CD4-positive, alpha-beta T cell treated with Interleukin-1 beta for 1 hour (primary cell): Measurements from ENCODE around the gene SSBP1.
"Not testable (repeated sequence)": the region's sequence is repeated elsewhere in the genome, so short reads cannot be mapped to it uniquely, and the experiment has no call there.

ENCODE experiments used
- DNase-seq, 2 donors: peaks; one replicate each; pipeline ENCODE4 v3.0.0-alpha.2; 2020 to 2022

SSBP1 gene, protein sequence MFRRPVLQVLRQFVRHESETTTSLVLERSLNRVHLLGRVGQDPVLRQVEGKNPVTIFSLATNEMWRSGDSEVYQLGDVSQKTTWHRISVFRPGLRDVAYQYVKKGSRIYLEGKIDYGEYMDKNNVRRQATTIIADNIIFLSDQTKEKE

DNA sequence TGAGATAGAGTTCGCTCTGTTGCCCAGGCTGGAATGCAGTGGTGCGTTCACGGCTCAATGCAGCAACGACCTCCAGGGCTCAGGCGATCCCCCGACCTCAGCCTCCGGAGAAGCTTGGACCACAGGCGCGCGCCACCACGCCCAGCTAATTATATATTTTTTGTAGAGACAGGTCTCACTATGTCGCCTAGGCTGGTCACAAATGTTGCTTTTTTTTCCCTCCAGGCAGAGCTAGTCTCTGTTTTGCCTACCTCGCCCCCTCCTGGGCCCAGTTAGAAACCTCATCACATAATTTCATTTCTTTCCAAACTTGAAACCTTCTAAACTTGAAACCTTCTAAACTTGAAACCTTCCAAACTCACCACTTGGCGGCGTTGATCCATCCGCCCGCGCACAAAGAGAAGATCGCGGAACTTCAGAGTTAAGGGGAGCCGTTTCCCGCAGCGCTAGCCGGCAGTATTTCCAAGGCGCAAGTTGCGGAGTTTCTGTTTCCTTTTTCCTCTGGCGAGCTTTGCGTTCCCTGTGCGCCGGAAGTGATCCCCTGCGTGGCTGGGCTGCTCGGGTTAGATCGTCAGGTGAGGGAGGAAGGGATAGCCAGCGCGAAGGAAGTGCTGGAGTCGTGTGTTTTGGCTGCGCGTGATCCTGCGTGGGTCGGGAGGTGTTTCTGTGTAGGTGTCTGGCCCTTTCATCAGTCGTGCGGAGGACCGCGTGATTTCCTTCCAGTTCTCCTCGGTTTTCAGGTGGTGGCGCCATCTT is at the start of gene SSBP1:
SSBP1 (plus strand) TSS at position 523 of the 756 bp plus-strand sequence. CDS start 809 bp downstream, outside the sequence.
- peak; percentile 92 to 93 for DNase-seq

DNA sequence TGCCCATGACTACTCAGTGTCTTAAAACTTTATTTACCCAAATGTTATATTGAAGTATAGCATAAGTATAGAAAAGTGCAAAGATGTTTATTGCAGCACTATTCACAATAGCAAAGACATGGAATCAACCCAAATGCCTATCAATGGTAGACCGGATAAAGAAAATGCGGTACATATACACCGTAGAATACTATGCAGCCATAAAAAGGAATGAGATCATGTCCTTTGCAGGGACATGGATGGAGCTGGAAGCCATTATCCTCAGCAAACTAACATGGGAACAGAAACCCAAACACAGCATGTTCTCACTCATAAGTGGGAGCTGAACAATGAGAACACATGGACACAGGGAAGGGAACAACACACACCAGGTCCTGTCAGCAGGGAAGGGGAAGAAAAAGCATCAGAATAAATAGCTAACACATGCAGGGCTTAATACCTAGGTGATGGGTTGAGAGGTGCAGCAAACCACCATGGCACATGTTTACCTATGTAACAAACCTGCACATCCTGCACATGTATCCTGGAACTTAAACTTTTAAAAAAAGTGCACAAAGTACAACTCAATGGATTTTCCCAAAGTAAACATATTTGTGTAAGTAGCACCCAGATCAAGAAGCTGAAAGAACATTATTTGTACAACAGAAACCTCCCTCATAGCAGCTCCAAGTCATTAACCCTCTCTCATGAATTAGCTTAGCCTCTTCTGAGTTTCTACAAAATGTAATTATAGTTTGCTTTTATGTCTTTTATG is 48.9 kb upstream of the SSBP1 start:
- not testable (repeated sequence) for DNase-seq

DNA sequence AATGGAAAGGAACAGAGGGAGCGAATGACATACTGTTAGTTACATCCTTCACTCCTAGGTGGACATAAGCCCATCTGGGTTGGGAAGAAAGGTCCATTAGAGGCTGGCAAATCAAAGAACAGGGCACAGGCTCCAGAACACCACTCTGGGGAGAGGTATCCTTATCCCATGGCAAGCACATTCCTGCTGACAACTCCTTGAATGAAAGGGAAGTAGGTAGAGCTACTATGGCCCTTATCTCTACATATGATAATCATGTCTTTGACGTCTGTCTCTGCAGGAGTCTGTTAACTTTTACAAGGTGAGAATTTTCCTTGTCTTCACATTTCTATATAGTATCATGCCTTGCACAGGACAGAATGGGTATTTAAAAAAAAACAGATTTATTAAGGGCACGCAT is 46.6 kb upstream of the SSBP1 start:
- DNase-seq: no peak

DNA sequence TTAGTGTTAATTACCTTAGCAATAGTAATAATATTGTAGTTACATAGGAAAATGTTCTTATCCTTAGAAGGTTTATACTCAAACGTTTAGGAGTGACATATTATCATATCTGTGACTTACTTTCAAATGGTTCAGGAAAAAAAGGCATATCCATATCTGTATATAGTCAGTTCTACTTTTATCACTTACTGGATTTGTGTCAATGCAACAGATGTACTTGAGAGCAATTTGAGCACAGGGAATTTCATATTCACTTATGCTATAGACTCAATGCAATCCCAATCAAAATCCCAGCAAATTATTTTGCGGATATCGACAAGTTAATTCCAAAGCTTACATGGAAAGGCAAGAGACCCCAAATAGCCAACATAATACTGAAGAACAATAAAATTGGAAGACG is 46.2 kb upstream of the SSBP1 start:
- DNase-seq: no peak

DNA sequence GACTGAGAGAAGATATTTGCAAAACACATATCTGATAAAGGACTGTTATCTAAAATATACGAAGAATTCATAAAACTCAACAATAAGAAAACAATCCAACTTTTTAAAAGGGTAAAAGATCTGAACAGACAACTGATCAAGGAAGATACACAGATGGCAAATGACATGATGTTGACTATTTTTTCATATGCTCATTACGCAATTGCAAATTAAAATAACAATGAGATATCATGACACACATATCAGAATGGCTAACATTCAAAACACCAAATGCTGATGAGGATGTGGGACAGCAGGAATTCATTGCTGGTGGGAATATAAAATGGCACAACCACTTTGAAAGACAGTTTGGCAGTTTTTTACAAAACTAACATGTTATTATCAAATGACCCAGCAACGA is 45.1 kb upstream of the SSBP1 start:
- no peak for DNase-seq

DNA sequence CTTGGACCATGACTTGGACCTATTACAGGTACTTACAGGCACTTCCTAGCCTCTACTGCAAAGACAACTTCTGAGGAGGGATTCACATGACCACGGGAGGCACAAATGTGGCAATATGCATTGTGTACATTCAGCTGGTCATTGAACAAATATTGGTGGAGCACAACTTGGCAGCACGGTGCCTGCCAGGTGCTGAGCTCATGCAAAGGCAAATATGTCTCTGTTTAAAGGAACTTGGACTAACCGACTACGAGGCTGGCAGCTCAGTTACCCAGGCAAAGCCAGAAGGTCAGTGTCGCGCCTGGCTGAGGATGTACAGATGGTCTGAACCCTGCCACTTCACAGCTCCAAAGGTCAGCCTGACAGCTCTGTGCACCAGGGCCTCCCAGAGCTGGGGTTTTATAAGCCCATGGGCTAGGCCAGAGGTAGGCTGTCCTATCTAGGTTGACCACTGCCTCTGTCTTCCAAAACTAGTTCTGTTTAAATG is 42.3 kb upstream of the SSBP1 start:
- DNase-seq: no peak

DNA sequence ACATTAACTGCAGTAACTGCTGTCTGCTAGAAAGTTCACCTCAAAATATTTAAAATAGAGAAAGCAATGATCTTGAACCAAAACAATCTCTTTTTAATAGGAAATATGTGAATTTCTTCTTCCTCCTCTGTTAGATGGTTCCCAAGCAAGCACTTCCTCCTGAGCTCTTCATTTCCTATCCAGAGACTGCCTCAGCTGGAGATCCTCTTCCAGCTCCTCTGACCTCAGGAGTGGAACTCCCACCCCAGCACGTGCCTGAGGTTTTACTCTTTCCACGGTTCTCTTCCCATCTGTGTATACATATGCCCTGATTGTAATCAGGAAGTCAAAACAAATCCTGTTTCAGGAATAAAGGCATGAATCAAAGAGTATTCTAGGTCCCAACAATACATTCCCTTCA is 41.8 kb upstream of the SSBP1 start:
- no peak for DNase-seq

DNA sequence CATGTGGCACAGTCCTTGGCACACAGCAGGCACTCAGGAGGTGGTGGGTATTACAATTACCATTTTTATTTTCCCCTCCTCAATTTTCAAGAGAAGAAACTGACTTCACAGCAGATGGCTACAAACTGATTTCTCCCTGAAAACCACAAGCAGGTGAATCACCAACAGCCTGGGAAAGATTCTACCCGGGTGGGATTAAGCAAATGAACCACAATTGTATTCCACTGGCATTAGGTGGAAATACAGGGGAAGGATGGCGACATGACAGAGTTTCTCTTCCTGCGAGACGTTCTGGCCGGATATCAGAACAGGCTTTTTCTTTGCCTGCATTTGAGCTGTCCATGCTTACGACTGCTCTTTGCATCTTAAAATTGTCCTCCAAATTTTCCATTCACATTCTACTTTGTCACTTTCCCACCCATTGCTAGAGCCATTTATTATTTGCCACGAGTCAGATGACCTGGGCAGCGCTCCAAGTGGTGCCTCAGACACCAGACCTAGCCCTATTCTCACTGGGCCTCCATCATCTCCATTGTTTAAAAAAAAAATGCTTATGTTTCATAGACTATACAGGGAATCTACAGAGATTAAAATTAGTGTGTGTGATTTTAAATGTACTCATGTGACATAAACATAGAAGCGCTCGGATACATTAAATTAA is 40.8 kb upstream of the SSBP1 start:
- no peak for DNase-seq

DNA sequence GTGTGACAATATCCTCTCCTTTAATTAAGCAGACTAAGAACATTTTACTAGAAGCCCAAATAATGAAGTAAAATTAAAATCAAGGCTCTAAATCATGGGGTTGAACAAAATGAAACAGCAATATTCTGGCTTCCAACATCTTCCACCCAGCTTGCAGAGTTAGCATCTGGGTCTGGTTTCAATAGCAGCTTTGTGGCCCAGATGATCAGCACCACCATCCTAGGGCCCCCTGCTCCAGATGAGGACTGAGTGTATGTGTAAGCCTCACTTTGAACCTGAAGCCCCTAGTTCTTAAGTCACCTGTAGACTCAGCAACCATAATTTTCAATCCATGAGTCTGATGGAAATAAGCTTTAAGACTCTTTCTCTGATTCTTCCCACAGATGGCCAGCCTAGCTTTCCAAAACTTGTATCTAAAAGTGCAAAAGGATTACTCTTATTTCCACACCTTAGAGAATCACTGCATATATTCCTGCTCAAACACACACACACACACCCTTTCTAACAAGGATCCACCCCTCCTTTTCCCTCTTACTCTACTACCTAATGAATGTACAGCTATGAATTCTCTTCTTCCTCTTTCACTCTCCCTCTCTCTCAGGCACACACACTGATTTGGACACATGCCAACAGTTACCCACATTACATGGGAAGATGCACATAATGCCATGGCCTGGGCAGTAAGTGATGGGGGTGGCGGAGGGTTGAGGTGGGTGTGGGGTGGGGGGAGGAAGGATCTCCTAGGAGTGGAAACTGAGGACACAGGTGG is 39.7 kb upstream of the SSBP1 start:
- no peak for DNase-seq

DNA sequence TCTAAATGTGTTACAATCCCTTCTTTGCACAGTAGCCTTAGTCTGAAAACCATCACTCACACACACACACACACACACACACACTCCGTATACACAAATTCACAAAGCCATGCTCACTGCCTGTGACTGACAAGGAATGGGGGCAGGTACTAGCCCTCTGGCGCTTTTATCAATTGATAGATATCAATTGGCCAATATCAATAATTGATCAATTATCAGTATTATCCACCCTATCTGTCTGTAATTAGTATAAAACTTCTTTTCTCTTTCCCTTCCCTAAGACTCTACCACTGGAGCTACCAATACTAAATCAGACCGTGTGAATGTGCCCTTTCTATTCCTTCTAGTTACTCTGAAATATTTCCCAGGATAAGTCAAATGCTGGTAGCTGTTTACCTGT is 38.3 kb upstream of the SSBP1 start:
- DNase-seq: no peak

DNA sequence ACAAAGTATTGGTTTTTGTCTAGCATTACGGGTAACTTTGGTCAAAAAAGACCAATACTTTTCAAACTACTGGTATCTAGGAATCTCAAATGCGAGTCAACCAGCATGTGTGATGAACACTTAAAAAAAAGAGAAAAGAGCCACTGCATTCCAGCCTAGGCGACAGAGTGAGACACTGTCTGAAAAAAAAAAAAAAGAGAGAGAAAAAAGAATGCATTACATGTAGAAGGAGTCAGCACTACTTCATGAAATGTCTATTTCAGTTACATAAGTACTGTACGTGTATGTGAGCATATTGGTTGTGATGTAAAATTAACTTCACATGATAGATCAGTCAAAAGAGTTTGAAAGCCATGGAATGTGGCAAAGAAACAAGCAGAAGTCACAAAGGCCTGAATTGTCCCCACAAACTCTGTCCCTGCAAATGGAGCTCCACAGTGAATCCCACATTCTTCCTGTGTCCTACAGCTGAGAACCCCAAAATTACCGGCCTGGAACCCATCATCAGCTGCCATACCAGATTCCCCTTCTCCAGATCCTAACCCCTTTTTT is 37.8 kb upstream of the SSBP1 start:
- DNase-seq: no peak

DNA sequence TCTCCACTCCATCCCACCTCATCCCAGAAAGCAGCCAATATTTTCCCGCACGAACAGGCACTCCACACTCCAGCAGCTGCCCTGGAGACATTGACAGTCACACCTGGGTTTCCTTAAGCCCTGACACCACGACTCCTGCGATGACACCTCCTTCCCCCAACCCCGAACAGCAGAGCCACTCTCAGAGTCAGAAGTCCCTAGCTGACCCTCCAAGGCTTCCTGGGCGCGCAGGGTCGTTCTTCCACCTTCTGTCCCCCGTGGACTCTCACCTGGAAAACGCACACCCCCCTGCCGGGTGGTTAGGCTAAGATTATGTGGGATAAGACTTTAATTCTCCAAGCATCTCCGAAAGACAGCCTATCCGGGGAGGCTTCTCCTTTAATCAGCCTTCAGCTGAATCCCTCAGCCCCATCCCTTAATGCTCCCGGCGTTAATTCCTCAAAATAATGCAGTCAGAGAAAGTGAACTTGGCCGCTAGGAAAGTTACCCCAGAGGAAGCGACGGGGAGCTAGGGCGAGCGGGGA is 37.2 kb upstream of the SSBP1 start:
- peak in 1 of 2 donors; percentile 12 for DNase-seq

DNA sequence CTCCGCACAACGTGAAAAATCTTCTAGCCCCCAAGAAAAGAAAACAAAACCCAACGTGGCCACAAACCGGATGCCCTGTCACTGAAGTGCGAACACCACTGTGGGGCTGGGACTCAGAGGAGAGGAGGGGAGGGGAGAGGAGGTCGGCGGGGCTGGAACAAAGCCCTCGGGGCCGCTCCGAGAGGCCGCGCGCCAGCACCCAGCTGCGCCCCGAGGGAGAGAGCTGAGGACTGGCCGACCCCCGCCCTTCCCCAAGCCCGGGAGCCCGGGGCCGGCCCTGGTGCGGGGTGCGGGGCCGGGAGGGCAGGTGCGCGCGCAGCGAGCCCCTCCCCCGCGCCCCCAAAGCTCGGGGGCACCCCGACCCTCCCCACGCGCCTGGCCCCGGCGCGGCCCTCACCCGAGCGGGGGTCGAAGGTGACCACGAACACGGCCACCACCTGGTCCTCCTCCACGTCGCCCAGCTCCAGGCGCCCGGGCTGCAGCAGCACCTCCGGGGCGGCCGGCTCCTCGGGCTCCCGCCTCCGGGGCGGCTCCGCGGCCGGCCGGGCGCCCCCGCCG is 36.6 kb upstream of the SSBP1 start:
- peak; percentile 78 to 79 for DNase-seq

DNA sequence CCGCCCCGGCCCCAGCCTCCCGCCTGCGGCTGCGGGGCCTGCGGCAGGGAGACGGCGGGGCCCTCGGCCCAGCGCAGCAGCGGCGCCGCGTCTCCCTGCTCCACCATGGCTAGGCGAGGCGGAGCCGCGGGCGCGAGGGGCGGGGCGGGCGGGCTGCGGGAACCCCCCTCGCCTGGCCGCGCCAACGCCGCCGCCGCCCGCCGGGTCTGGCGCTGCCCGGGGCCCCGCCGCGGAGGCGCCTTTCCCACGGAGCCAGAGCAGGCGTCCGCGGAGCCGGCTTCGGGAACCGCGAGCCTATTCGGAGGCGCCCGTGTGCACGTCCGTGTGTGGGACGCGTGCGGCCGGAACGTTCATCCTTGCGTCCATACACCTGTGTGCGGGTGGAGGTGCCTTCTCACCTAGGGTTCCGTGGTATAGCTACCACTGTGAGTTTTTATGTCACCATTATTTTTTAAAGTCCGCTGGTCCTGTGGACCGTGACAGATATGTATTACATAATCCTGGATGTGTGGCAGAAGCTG is 36.1 kb upstream of the SSBP1 start, which contains the start of gene DENND11:
DENND11 (minus strand) TSS at position 120 of the 521 bp plus-strand sequence; CDS start at position 107, 13 bp downstream.
- peak; percentile 57 to 60 for DNase-seq

DNA sequence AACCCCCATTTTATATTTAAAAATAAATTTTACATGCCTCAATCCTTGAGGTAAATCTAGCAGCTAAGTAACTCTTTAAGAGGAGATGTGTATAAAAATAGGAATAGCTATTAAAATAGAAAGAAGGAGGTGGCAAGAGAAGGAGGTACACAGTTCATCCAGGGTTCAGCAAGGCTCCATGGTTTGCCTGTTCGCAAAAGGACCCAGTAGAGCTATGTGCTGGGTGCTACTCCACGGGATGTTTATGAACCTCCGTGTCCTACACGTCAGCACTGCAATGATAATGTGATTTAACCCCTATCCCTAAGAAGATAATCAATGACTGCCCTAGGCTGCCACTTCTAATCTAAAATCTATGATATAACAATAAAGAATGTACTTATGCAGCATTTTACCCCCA is 35.3 kb upstream of the SSBP1 start:
- no peak for DNase-seq

DNA sequence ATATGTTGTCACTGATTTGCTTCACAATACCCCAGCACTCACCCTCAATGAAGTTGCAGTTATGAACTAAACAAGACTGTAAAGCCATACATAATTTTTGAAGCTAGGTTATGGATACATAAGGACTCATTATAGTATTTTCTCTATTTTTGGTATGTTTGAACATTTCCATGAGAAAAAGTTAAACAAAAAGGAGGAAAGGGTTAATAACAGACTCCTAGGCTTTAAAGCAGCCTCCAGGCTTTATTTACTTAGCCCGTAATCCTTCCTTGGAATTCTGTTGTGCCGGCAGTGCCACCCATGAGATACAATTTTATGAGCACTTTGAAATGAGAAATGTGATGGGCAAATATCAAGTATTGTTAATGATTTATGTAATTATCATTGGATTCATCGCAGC is 34.0 kb upstream of the SSBP1 start:
- no peak for DNase-seq

DNA sequence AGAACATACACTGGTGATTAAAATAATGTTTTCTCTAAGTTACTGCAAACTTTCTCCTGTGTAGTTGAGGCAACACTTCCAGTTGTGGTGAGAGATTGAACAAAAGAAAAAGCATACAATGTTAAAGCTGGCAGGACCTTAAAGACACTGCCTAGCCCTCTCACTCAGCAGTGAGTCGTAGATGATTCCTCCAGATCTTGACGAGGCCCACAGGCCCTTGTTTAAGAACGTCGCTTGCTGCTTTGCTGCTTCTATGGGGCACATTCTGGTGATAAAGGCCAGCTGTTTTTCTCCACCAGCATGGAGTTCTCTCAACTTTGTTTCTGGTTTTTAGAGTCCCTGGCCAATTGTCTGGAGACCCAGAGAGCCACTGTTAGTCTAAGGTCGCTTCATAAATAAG is 33.4 kb upstream of the SSBP1 start:
- no peak for DNase-seq

DNA sequence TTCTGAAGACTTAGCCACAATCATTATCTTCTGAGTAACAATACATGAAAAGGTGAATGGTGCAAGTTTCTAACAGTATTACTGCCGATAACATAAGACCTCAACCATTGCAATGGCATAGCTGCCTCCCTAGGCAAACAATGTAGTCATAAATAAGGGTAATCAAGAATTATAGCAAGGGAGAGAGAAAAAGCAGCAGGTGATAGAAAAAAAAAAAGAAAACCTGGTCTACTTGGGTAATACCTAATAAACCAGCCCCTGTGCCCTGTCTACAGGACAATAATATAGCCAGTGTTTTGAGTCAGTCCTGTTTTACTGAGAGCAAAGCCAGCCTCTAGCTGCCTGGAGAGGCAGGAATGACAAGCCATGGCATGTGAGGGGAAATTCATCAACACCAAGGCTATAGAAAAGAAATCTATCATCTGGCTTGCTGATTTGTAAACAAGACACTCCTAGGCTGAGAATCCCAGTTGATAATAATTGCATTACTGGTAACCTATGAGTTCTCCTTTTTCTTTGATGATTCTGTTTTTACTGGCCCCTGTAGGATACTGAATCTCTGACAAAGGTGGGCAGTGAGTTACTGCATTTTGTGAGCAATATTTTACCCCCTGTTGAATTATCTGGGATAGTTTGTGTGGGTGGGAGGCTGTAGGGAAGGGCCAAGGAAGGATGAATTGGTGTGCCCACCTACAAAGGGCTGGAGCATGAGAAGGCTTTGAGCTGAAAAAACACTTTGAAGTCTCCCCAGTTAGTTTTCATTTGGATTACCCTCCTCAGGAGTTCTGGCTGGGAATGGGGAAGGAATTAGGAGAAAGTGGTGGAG is 31.7 kb upstream of the SSBP1 start:
- no peak for DNase-seq

DNA sequence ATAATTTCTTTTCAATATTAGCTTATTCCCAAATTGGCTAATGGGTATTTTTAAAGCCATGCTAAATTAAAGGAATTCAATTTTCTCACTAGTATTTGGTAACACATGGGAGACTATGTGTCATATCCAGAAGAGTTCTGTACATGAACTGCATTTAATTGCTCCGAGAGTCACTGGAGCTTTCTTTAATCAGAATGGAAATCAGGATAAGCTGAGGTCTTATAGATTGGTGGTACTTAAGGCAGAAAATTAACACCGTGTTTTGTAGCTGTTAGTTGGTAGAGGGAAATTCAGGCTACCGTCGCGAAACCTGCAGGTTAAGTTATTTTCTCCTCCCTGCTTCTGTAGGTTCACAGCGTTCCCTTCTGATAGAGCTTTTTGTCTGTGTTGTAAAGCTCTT is 29.8 kb upstream of the SSBP1 start, which contains the start of gene WEE2:
WEE2 (plus strand) TSS at position 3 of the 400 bp plus-strand sequence. CDS start 406 bp downstream, outside the sequence.
- no peak for DNase-seq

DNA sequence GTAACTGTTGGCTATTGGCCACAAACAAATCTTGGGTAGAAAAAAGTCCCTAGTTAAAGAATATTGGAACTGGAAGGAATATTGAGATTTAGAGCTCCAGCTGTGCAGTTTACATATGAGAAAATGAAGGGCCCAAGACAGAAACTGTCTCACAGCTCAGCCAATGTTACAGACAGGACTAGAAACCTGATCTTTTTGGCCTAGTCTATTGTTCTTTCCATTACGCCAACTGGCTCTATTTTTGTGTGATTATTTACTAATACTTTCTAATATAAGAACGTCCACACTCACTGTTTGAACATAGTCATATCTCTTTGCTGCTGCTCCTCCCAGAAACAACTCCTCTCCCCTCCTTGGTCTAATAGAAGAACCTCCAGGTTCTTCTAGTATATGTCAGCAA is 28.8 kb upstream of the SSBP1 start:
- DNase-seq: no peak
